H1 (cell line): ENCODE results near the gene KCND3. TPM values are rescaled to one million over a fixed set of nuclear protein-coding genes. Genes with fewer than 3 reads are reported as not detected.

Experiments
- CTCF ChIA-PET: fragments of 300-600 bp; sonication (Branson Sonifier 250); formaldehyde crosslinking; loops from one replicate; lab custom pipeline; 2021; ENCODE audit not compliant: partially characterized antibody; lab: Charles Lee
- POLR2A ChIA-PET: fragments of 300-600 bp; sonication (Branson Sonifier 250); formaldehyde crosslinking; loops from one replicate; lab custom pipeline; 2021; ENCODE audit warnings: inconsistent platforms; ENCODE audit not compliant: partially characterized antibody; lab: Charles Lee
- DNase-seq, 2 experiments: peaks; one replicate each; pipeline versions ENCODE4 v3.0.0 to v3.0.0-alpha.2; 2010 to 2022; ENCODE audit warnings: low spot score in 2 of 2, low read depth in 1 of 2, mixed read lengths in 1 of 2
- FAIRE-seq: peaks from 2 replicates; lab custom pipeline; 2011; peaks lifted over from hg19 to GRCh38; lab: Jason Lieb, UNC
- H2AFZ ChIP-seq: 2 replicates; pipeline ENCODE4 v1.8.1; 2012; ENCODE audit warnings: low read length, inconsistent platforms
- H2AK5ac ChIP-seq: 2 replicates; pipeline ENCODE4 v1.6.1; 2013; ENCODE audit warnings: low read depth, low read length
- H2BK120ac ChIP-seq: replicated peaks from 2 replicates; pipeline ENCODE3; 2013; ENCODE audit warnings: low read depth, low read length, inconsistent platforms
- H2BK12ac ChIP-seq: 2 replicates; pipeline ENCODE4 v1.6.1; 2013; ENCODE audit warnings: low read depth, low read length
- H2BK15ac ChIP-seq: 2 replicates; pipeline ENCODE4 v1.6.1; 2013; ENCODE audit warnings: low read length
- H2BK20ac ChIP-seq: 2 replicates; pipeline ENCODE4 v1.6.1; 2013; ENCODE audit warnings: low read length
- H2BK5ac ChIP-seq: 2 replicates; pipeline ENCODE4 v1.6.1; 2013; ENCODE audit warnings: low read depth, low read length
- H3K14ac ChIP-seq: 2 replicates; pipeline ENCODE4 v1.6.1; 2013; ENCODE audit warnings: inconsistent platforms; ENCODE audit not compliant: insufficient read length
- H3K18ac ChIP-seq: 2 replicates; pipeline ENCODE4 v1.6.1; 2013; ENCODE audit warnings: low read length; ENCODE audit errors: extremely low read depth
- H3K23ac ChIP-seq: 2 replicates; pipeline ENCODE4 v1.6.1; 2013; ENCODE audit warnings: inconsistent platforms; ENCODE audit not compliant: insufficient read length
- H3K23me2 ChIP-seq: 2 replicates; pipeline ENCODE4 v1.6.1; 2013; ENCODE audit warnings: low read depth, low read length
- H3K27ac ChIP-seq: 2 replicates; pipeline ENCODE4 v1.6.1; 2011; ENCODE audit warnings: low read depth, low read length, inconsistent platforms
- H3K27me3 ChIP-seq, 4 experiments: replicated peaks in 1 of 4; 1 replicate in 1 of 4; 2 replicates in 3 of 4; pipeline versions ENCODE4 v1.6.1 to v1.8.1; 2011 to 2013; ENCODE audit warnings: low read length in 3 of 4, mild to moderate bottlenecking in 3 of 4, inconsistent platforms in 2 of 4, mixed read lengths in 2 of 4, moderate library complexity in 1 of 4; ENCODE audit not compliant: control insufficient read depth in 3 of 4, insufficient read depth in 3 of 4; ENCODE audit errors: extremely low read depth in 1 of 4
- H3K36me3 ChIP-seq, 4 experiments: 2 replicates each; pipeline versions ENCODE4 v1.6.1 to v1.8.1; 2011 to 2013; ENCODE audit warnings: mild to moderate bottlenecking in 4 of 4, low read length in 3 of 4, moderate library complexity in 2 of 4, control low read depth in 1 of 4, inconsistent platforms in 1 of 4; ENCODE audit not compliant: insufficient read depth in 4 of 4, control insufficient read depth in 2 of 4
- H3K4ac ChIP-seq: replicated peaks from 2 replicates; pipeline ENCODE3; 2013; ENCODE audit warnings: low read length, low read depth, mixed read lengths, inconsistent platforms; ENCODE audit not compliant: insufficient read length
- H3K4me1 ChIP-seq, 4 experiments: replicated peaks in 1 of 4; 1 replicate in 1 of 4; 2 replicates in 3 of 4; pipeline versions ENCODE4 v1.6.1 to v1.8.1; 2011 to 2013; ENCODE audit warnings: low read length in 3 of 4, inconsistent platforms in 2 of 4, mixed read lengths in 1 of 4; ENCODE audit not compliant: insufficient read depth in 4 of 4, control insufficient read depth in 3 of 4
- H3K4me2 ChIP-seq, 2 experiments: 2 replicates each; pipeline versions ENCODE4 v1.6.1 to v1.8.1; 2011 to 2013; ENCODE audit warnings: low read depth in 2 of 2, low read length in 2 of 2, control low read depth in 1 of 2, inconsistent platforms in 1 of 2, mild to moderate bottlenecking in 1 of 2; ENCODE audit not compliant: insufficient read depth in 1 of 2
- H3K4me3 ChIP-seq, 4 experiments: fragments of 200-600, 300-600 bp in 1 of 4; sonication (generic), shearing (Covaris generic), sonication (Bioruptor Twin) in 1 of 4; 2 replicates each; pipeline versions ENCODE4 v1.5.1 to v1.8.1; 2011 to 2016; ENCODE audit warnings: low read length in 4 of 4, low read depth in 3 of 4, control low read depth in 2 of 4, inconsistent platforms in 2 of 4, mild to moderate bottlenecking in 2 of 4, mixed read lengths in 1 of 4, moderate library complexity in 1 of 4; ENCODE audit not compliant: insufficient read depth in 2 of 4; ENCODE audit errors: extremely low read depth in 1 of 4
- H3K56ac ChIP-seq: replicated peaks from 2 replicates; pipeline ENCODE3; 2013; ENCODE audit warnings: low read depth, mild to moderate bottlenecking, mixed read lengths, low read length, inconsistent platforms; ENCODE audit not compliant: insufficient read length
- H3K79me1 ChIP-seq: 2 replicates; pipeline ENCODE4 v1.6.1; 2013; ENCODE audit warnings: low read depth, low read length, control low read depth
- H3K79me2 ChIP-seq, 2 experiments: 2 replicates each; pipeline versions ENCODE4 v1.6.1 to v1.8.1; 2012 to 2013; ENCODE audit warnings: low read length in 2 of 2, mild to moderate bottlenecking in 2 of 2, inconsistent platforms in 1 of 2; ENCODE audit not compliant: insufficient read depth in 2 of 2, control insufficient read depth in 1 of 2
- H3K9ac ChIP-seq, 4 experiments: replicated peaks in 1 of 4; 1 replicate in 1 of 4; 2 replicates in 3 of 4; pipeline versions ENCODE4 v1.6.1 to v1.8.1; 2011 to 2013; ENCODE audit warnings: low read depth in 3 of 4, low read length in 3 of 4, control low read depth in 2 of 4, mild to moderate bottlenecking in 2 of 4, moderate library complexity in 2 of 4, inconsistent platforms in 1 of 4; ENCODE audit errors: extremely low read depth in 1 of 4
- H3K9me3 ChIP-seq, 2 experiments: 2 replicates each; pipeline versions ENCODE4 v1.6.1 to v1.8.1; 2012 to 2013; ENCODE audit warnings: mild to moderate bottlenecking in 2 of 2, moderate library complexity in 2 of 2, control low read depth in 1 of 2, inconsistent platforms in 1 of 2, low read depth in 1 of 2, low read length in 1 of 2, mixed read lengths in 1 of 2; ENCODE audit not compliant: insufficient read depth in 2 of 2
- H4K20me1 ChIP-seq, 2 experiments: replicated peaks in 1 of 2; 2 replicates each; pipeline versions ENCODE3 to v1.8.1; 2011 to 2013; ENCODE audit warnings: inconsistent platforms in 2 of 2, low read length in 2 of 2, mild to moderate bottlenecking in 1 of 2; ENCODE audit not compliant: insufficient read depth in 2 of 2, control insufficient read depth in 1 of 2
- H4K5ac ChIP-seq: 2 replicates; pipeline ENCODE4 v1.6.1; 2013; ENCODE audit warnings: low read length, low read depth, mixed read lengths, inconsistent platforms; ENCODE audit not compliant: insufficient read length
- H4K8ac ChIP-seq: 2 replicates; pipeline ENCODE4 v1.8.0; 2013; ENCODE audit warnings: mild to moderate bottlenecking, moderate library complexity, low read length, inconsistent platforms; ENCODE audit not compliant: insufficient read depth; ENCODE audit errors: extremely low read depth
- H4K91ac ChIP-seq: replicated peaks from 2 replicates; pipeline ENCODE3; 2013; ENCODE audit warnings: low read length, mixed read lengths, inconsistent platforms; ENCODE audit not compliant: insufficient read length
- GTF2F1 ChIP-seq: IDR thresholded peaks from 2 replicates; pipeline ENCODE4 v1.6.1; 2012; ENCODE audit warnings: low read depth, low read length, improper control_type of control experiment, borderline replicate concordance
- NRF1 ChIP-seq: IDR thresholded peaks from 2 replicates; pipeline ENCODE4 v1.6.1; 2011; ENCODE audit warnings: mild to moderate bottlenecking, low read depth, low read length, improper control_type of control experiment
- WGBS, 2 experiments: shearing (Covaris generic) in 1 of 2; methylation state at CpG; one replicate each; pipeline versions ENCODE4 v1.1.6 to v1.1.7; 2013 to 2015; ENCODE audit warnings: low lambda C conversion rate in 2 of 2, mixed read lengths in 2 of 2, inconsistent platforms in 1 of 2, low coverage in 1 of 2, missing lambda C conversion rate in 1 of 2; ENCODE audit not compliant: insufficient replicate concordance in 2 of 2, insufficient coverage in 1 of 2, insufficient read length in 1 of 2; ENCODE audit errors: extremely low coverage in 1 of 2, missing lambda C conversion rate in 1 of 2; 5-methylcytosine and 5-hydroxymethylcytosine counted together
- polyA plus RNA-seq, 7 experiments: library from polyadenylated mRNA; depleted of rRNA in 3 of 7; stranded (reverse) in 5 of 7; unstranded in 2 of 7; fragments of >200 nt in 5 of 7; fragments of 200-250 nt in 2 of 7; gene quantifications; 1 replicate in 5 of 7; 2 replicates in 1 of 7; 4 replicates in 1 of 7; pipeline versions ENCODE4 v1.2.1 to v1.2.3, GENCODE V29; 2011 to 2013; ENCODE audit warnings: missing spikeins in 2 of 7, mixed read lengths in 2 of 7
- total RNA-seq: library from RNA; stranded (reverse); fragmentation: NEBNext Ultra II Directional; extraction: Animal tissue kit (Norgen Biotek cat#: 25700); gene quantifications from 2 replicates; pipeline ENCODE4 v1.2.1, GENCODE V29; 2021

Gene KCND3
- total and polyA plus RNA-seq, 2 of the 8 experiments (the other 6 are each of a cell fraction or from before 2014, with no cell fraction given), result 0.14 to 0.48 TPM

DNA sequence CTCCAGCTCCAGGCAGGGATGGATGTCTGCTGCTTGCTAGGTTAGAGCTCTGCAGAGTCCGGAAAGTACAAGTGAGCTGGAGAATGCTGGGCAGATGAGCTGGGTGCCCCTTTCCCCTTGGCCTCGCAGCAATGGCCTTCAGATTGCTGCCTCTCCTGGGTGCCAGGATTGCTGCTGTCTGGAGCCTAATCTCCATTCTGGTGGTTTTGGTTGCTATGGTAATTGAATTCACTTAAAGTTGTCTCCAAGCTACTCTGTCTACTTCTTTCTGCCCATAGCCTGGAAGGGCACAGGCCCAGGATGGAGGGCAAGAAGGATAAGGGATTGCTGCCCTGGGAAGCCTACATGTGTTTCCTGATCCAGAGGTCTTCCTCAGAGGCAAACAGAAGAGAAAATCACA, 14.6 kb upstream of the KCND3 start:
- 93% methylated on average over 2 of the region's 2 CpGs; no CpG with 5 or more reads in 1 of the 2 experiments for WGBS, 2 experiments

More for the DNA sequence above, 14.6 kb upstream of the KCND3 start:
- H3K4ac ChIP-seq, result no peak overlapping the region
- H2BK5ac ChIP-seq, result no peak overlapping the region
- no peak overlapping the region for H3K18ac ChIP-seq
- no peak overlapping the region for H3K56ac ChIP-seq
- H3K23me2 ChIP-seq, result no peaks in the 10 kb centered on the region; the same call in 1 of the 2 replicates
- no peak overlapping the region for H3K4me2 ChIP-seq
- no peaks in the 10 kb centered on the region for H3K36me3 ChIP-seq
- DNase-seq, result no peak
- TF ChIP-seq GTF2F1 (no peak), NRF1 (no peak)
- FAIRE-seq, result no peak
- H2BK15ac ChIP-seq, result no peak overlapping the region
- no peak overlapping the region for H4K8ac ChIP-seq
- H3K4me1 ChIP-seq, result peaks cover 8 to 27% (median 18%) of the 10 kb centered on the region in 4 experiments; a peak in 6 of 7 replicates
- ChIA-PET POLR2A (no interaction called here), CTCF (interaction anchor here (0.8 to 2.0 kb wide), 3 partner anchors 12 to 19 kb away, joined by 3 to 9 read pairs (median 4); no protein-coding TSS in a partner anchor)
- H4K5ac ChIP-seq, result no peak overlapping the region
- H3K9ac ChIP-seq, result no peak overlapping the region
- no peaks in the 10 kb centered on the region for H3K9me3 ChIP-seq
- H3K4me3 ChIP-seq, result no peak overlapping the region
- H3K79me1 ChIP-seq, result no peaks in the 10 kb centered on the region
- H3K23ac ChIP-seq, result no peak overlapping the region
- H4K20me1 ChIP-seq, result no peaks in the 10 kb centered on the region
- no peak overlapping the region for H2AFZ ChIP-seq
- H2BK20ac ChIP-seq, result no peak overlapping the region; the same call in 1 of the 2 replicates
- no peak overlapping the region; the same call in 1 of the 2 replicates for H2BK12ac ChIP-seq
- no peak overlapping the region for H3K27ac ChIP-seq
- H4K91ac ChIP-seq, result no peak overlapping the region
- H3K14ac ChIP-seq, result no peak overlapping the region
- no peak overlapping the region for H2AK5ac ChIP-seq
- 0 out of 7 replicates have a peak, but pooled peaks cover 0 to 2% (median 0%) of the 10 kb centered on the region in 4 experiments for H3K27me3 ChIP-seq
- no peaks in the 10 kb centered on the region for H3K79me2 ChIP-seq
- H2BK120ac ChIP-seq, result no peak overlapping the region
